AG09319 (cell line): ENCODE data around the gene ANXA6.

Experiments
- DNase-seq: peaks from one replicate; pipeline ENCODE4 v3.0.0-alpha.2; 2010; ENCODE audit warnings: low read depth; ENCODE audit errors: extremely low read depth
- TF ChIP-seq, protein P1 (sequence below): IDR thresholded peaks from 2 replicates; pipeline ENCODE4 v1.5.1; 2011; ENCODE audit warnings: low read depth, mild to moderate bottlenecking, inconsistent platforms, low read length, moderate library complexity

Gene ANXA6

DNA sequence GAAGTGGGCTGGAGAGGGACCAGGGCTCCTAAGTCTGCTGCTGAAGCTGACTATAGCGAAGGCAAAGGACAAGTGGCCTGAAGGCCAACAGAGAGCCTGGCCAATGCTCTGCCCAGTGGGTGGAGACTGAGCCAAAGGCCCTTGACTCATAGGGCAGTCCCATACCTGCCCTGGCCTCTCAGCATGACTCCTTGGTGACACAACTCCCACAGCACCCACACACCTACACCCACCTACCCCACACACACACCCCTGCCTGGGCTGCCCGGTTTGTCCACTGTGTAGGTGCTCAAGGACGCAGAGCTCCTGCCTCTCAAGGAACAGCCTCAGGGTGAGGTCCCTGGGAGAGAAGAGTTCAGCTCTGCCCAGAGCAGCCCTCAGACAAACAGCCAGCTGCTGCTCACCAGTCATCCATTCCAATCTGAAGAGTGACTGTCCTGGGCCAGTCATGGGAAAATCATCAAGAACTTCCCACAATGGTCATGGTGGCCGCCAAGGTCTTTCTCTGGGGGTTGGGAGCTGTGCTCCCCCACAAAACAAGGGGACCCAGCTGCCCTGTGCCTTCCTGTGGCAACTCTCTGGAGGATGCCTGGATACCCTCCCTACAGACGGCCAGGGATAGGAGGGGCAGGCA lies 81.8 kb downstream of the ANXA6 start:
- DNase-seq = no peak
- TF ChIP-seq, protein P1, sequence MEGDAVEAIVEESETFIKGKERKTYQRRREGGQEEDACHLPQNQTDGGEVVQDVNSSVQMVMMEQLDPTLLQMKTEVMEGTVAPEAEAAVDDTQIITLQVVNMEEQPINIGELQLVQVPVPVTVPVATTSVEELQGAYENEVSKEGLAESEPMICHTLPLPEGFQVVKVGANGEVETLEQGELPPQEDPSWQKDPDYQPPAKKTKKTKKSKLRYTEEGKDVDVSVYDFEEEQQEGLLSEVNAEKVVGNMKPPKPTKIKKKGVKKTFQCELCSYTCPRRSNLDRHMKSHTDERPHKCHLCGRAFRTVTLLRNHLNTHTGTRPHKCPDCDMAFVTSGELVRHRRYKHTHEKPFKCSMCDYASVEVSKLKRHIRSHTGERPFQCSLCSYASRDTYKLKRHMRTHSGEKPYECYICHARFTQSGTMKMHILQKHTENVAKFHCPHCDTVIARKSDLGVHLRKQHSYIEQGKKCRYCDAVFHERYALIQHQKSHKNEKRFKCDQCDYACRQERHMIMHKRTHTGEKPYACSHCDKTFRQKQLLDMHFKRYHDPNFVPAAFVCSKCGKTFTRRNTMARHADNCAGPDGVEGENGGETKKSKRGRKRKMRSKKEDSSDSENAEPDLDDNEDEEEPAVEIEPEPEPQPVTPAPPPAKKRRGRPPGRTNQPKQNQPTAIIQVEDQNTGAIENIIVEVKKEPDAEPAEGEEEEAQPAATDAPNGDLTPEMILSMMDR = no peak

DNA sequence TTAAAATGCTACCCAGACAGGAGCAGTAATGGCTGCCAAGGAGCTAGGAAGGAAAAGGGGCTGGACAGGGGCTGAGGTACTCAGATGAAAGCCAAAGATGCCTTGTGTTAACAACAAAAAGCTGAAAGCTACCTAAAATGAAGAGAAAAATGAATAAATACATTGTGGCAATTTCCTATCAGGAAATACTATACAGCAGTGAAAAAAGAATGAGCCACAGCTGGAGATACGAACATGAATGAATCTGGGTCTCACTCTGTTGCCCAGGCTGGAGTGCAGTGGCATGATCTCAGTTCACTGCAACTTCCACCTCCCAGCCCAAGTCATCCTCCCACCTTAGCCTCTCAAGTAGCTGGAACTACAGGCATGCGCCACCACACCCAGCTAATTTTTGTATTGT lies 83.0 kb downstream of the ANXA6 start:
- TF ChIP-seq, protein P1 = no peak
- DNase-seq = no peak

GRCh38 chr5:151073280-151073679 lies 84.3 kb downstream of the ANXA6 start:
- TF ChIP-seq, protein P1 = no peak
- DNase-seq = no peak

DNA sequence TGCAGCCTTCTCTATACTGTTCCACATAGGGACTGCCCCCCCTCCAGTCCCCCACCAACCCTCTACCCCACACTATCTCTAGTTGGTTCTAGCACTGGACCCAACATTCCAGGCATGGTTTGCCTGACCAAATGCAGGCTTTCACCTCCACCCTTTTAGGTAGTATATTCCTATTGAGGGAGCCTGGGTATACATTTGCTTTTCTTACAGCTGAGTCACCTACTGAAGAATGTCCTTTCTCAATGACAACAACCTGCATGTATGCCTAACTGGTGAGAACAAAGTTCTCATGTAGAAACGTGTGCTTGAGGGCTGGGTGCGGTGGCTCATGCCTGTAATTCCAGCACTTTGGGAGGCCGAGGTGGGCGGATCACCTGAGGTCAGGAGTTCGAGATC lies 85.0 kb downstream of the ANXA6 start:
- TF ChIP-seq, protein P1 = no peak
- DNase-seq = no peak

DNA sequence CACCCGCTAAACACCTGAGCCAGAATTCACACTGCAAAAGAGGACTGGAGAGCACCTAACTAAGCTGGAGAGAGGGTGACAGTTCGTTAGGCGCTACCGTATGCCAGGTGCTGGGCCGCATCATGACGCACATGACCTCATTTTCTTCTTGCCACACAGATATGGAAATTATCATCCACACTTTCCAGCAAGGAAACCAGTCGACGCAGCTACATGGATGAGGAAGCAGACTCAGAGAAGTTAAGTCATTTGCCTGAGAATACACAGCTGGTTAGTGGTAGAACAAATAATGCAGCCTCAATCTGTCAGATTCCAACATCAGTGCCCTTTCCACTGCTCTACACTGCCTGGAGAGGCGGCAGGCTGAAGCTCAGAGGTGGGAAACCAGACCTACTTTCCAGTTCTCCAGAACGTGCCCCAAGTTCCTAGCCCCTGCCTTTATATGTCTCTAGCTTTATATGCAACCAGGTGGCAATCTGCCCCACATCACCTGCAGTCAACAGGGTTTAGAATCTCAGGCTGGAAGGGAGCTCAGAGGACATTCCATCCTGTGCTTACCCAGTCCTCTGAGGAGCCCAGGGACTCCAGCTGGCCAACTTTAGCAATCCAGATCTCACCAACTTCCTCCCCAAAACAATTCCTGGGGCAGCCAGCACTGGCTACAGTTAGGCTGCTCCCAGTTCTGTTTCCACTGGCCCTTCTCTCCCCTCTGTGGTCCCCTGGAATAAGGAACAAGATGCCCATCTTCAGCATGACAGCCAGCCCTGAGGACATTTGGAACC lies 85.5 kb downstream of the ANXA6 start:
- DNase-seq = no peak
- TF ChIP-seq, protein P1 = no peak

DNA sequence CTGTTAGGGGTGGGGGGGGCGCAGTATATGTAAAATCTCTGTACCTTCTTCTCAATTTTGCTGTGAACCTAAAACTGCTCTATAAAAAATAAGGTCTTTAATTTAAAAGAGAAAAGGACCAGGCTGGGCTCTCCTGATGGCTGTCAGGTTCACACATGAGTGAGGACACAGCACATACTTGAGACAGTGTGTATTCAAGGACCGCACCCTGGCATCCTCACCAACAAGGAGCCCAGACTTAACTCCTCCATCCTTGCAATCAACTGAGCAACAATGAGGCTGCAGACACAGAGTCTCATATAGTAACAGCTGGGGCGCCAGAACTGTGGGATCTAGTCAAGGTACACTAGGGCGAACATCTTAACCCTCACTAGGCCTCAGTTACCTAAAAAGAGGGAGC lies 86.6 kb downstream of the ANXA6 start:
- no peak for DNase-seq
- TF ChIP-seq, protein P1 = no peak

- DNase-seq = no peak
- TF ChIP-seq, protein P1 = no peak
Observed at GRCh38 chr5:151070449-151070848, 87.1 kb downstream of the ANXA6 start.
